ENCODE results near the gene GPR15LG.

Gene GPR15LG

GRCh38 chr10:84185526-84186175 is 12.1 kb downstream of the GPR15LG start:
- Histone ChIP-seq H3K4me2 (ENCODE audit: low read depth, low read length, poor library complexity, severe bottlenecking) (no peak overlapping the region), H3K27ac (ENCODE audit: low read depth, low read length) (no peak overlapping the region), H4K20me1 (ENCODE audit: low read depth, low read length) (no peaks in the 10 kb centered on the region), H2AFZ (ENCODE audit: low read depth, low read length, severe bottlenecking) (no peak overlapping the region), H3K4me3 (ENCODE audit: insufficient read depth, low read length, poor library complexity, severe bottlenecking) (no peak overlapping the region), H3K36me3 (ENCODE audit: low read length) (no peaks in the 10 kb centered on the region), H3K79me2 (ENCODE audit: insufficient read depth, low read length) (no peaks in the 10 kb centered on the region), H3K9me3 (ENCODE audit: insufficient read depth, low read length) (no peaks in the 10 kb centered on the region), H3K9me2 (replicated peaks; ENCODE audit: insufficient read depth, low read length) (no peaks in the 10 kb centered on the region), H3K9ac (ENCODE audit: low read length) (no peak overlapping the region), H3F3A (ENCODE audit: insufficient read depth) (no peaks in the 10 kb centered on the region), H3K27me3 (ENCODE audit: low read length) (no peaks in the 10 kb centered on the region)
- TF ChIP-seq EZH2phosphoT487 (conservative IDR thresholded peaks at IDR 0.05; ENCODE audit: low read length) (no peak), CTCF (IDR thresholded peaks at IDR 0.05; ENCODE audit: insufficient read depth, low read length, poor library complexity, severe bottlenecking) (no peak)

GRCh38 chr10:84188815-84189214 is 15.2 kb downstream of the GPR15LG start:
- H3K9me3 ChIP-seq (ENCODE audit: insufficient read depth, low read length), result no peaks in the 10 kb centered on the region
- no peak overlapping the region for H3K9ac ChIP-seq (ENCODE audit: low read length)
- H3K27ac ChIP-seq (ENCODE audit: low read depth, low read length), result no peak overlapping the region
- H3K4me3 ChIP-seq (ENCODE audit: insufficient read depth, low read length, poor library complexity, severe bottlenecking), result no peak overlapping the region
- no peaks in the 10 kb centered on the region for H3F3A ChIP-seq (ENCODE audit: insufficient read depth)
- no peak overlapping the region for H3K4me2 ChIP-seq (ENCODE audit: low read depth, low read length, poor library complexity, severe bottlenecking)
- no peaks in the 10 kb centered on the region for H3K36me3 ChIP-seq (ENCODE audit: low read length)
- H2AFZ ChIP-seq (ENCODE audit: low read depth, low read length, severe bottlenecking), result no peak overlapping the region
- TF ChIP-seq CTCF (IDR thresholded peaks at IDR 0.05; ENCODE audit: insufficient read depth, low read length, poor library complexity, severe bottlenecking) (no peak), EZH2phosphoT487 (conservative IDR thresholded peaks at IDR 0.05; ENCODE audit: low read length) (no peak)
- H4K20me1 ChIP-seq (ENCODE audit: low read depth, low read length), result no peaks in the 10 kb centered on the region
- H3K27me3 ChIP-seq (ENCODE audit: low read length), result no peaks in the 10 kb centered on the region
- no peaks in the 10 kb centered on the region for H3K9me2 ChIP-seq (replicated peaks; ENCODE audit: insufficient read depth, low read length)
- H3K79me2 ChIP-seq (ENCODE audit: insufficient read depth, low read length), result no peaks in the 10 kb centered on the region

- H4K20me1 ChIP-seq (ENCODE audit: low read depth, low read length), result no peaks in the 10 kb centered on the region
- H3K4me2 ChIP-seq (ENCODE audit: low read depth, low read length, poor library complexity, severe bottlenecking), result no peak overlapping the region
- TF ChIP-seq EZH2phosphoT487 (conservative IDR thresholded peaks at IDR 0.05; ENCODE audit: low read length) (no peak), CTCF (IDR thresholded peaks at IDR 0.05; ENCODE audit: insufficient read depth, low read length, poor library complexity, severe bottlenecking) (no peak)
- no peaks in the 10 kb centered on the region for H3K36me3 ChIP-seq (ENCODE audit: low read length)
- no peak overlapping the region for H2AFZ ChIP-seq (ENCODE audit: low read depth, low read length, severe bottlenecking)
- no peak overlapping the region for H3K4me3 ChIP-seq (ENCODE audit: insufficient read depth, low read length, poor library complexity, severe bottlenecking)
- no peak overlapping the region for H3K27ac ChIP-seq (ENCODE audit: low read depth, low read length)
- no peaks in the 10 kb centered on the region for H3K79me2 ChIP-seq (ENCODE audit: insufficient read depth, low read length)
- H3K9me2 ChIP-seq (replicated peaks; ENCODE audit: insufficient read depth, low read length), result no peaks in the 10 kb centered on the region
- H3K27me3 ChIP-seq (ENCODE audit: low read length), result no peaks in the 10 kb centered on the region
- no peaks in the 10 kb centered on the region for H3K9me3 ChIP-seq (ENCODE audit: insufficient read depth, low read length)
- no peaks in the 10 kb centered on the region for H3F3A ChIP-seq (ENCODE audit: insufficient read depth)
- no peak overlapping the region for H3K9ac ChIP-seq (ENCODE audit: low read length)
Measured at GRCh38 chr10:84190621-84191020, 17.0 kb downstream of the GPR15LG start.

Data from SU-DHL-6 (cell line).